Loucy (cell line): ENCODE data around the gene ZNF229.
"Not testable (repeated sequence)": the region's sequence is repeated elsewhere in the genome, so short reads cannot be mapped to it uniquely, and the experiment has no call there.

Source experiments
- H2AFZ ChIP-seq: fragments of 200-600 bp; sonication (generic); 2 replicates; pipeline ENCODE4 v1.6.0; 2016; ENCODE audit warnings: antibody characterized with exemption, mild to moderate bottlenecking, low read length, moderate library complexity
- H3F3A ChIP-seq: fragments of 200-600 bp; 2 replicates; pipeline ENCODE4 v1.6.0; 2016; ENCODE audit warnings: antibody characterized with exemption, low read depth, mild to moderate bottlenecking
- H3K27me3 ChIP-seq: fragments of 200-600 bp; sonication (generic); 2 replicates; pipeline ENCODE4 v1.6.1; 2014; ENCODE audit warnings: low read length, mild to moderate bottlenecking; ENCODE audit not compliant: insufficient read depth, poor library complexity, severe bottlenecking
- H3K36me3 ChIP-seq: fragments of 200-600 bp; sonication (generic); 2 replicates; pipeline ENCODE4 v1.6.1; 2016; ENCODE audit warnings: low read length; ENCODE audit not compliant: insufficient read depth
- H3K4me1 ChIP-seq: fragments of 200-600 bp; sonication (generic); 2 replicates; pipeline ENCODE4 v1.5.1; 2014; ENCODE audit warnings: low read length, mild to moderate bottlenecking; ENCODE audit not compliant: insufficient read depth, poor library complexity, severe bottlenecking
- H3K4me2 ChIP-seq: fragments of 200-600 bp; sonication (generic); 2 replicates; pipeline ENCODE4 v1.6.0; 2014; ENCODE audit warnings: antibody characterized with exemption, low read length, low read depth, mild to moderate bottlenecking; ENCODE audit not compliant: poor library complexity, severe bottlenecking
- H3K4me3 ChIP-seq: fragments of 200-600 bp; sonication (generic); 2 replicates; pipeline ENCODE4 v1.5.1; 2014; ENCODE audit warnings: low read length, mild to moderate bottlenecking, mixed read lengths; ENCODE audit not compliant: poor library complexity, severe bottlenecking
- H3K79me2 ChIP-seq: fragments of 200-600 bp; sonication (generic); 2 replicates; pipeline ENCODE4 v1.6.1; 2014; ENCODE audit warnings: low read length; ENCODE audit not compliant: insufficient read depth
- H3K9ac ChIP-seq: fragments of 200-600 bp; sonication (generic); 2 replicates; pipeline ENCODE4 v1.6.0; 2014; ENCODE audit warnings: mild to moderate bottlenecking, low read depth, low read length, moderate library complexity; ENCODE audit not compliant: poor library complexity, severe bottlenecking
- H3K9me2 ChIP-seq: fragments of 200-600 bp; sonication (generic); replicated peaks from 2 replicates; pipeline ENCODE4 v1.6.1; 2016; ENCODE audit warnings: low read depth, low read length, mixed read lengths
- H3K9me3 ChIP-seq: fragments of 200-600 bp; sonication (generic); 2 replicates; pipeline ENCODE4 v1.6.1; 2014; ENCODE audit warnings: mild to moderate bottlenecking, antibody characterized with exemption, low read length, low read depth; ENCODE audit not compliant: insufficient read depth
- H4K20me1 ChIP-seq: fragments of 200-600 bp; sonication (generic); 2 replicates; pipeline ENCODE4 v1.6.0; 2014; ENCODE audit warnings: antibody characterized with exemption, low read length, mild to moderate bottlenecking; ENCODE audit not compliant: insufficient read depth, poor library complexity, severe bottlenecking
- EZH2phosphoT487 ChIP-seq: fragments of 200-600 bp; IDR thresholded peaks from 2 replicates; pipeline ENCODE4 v1.6.1; 2018; ENCODE audit warnings: antibody characterized with exemption, mild to moderate bottlenecking, moderate library complexity, borderline replicate concordance
- TF ChIP-seq, protein P1 (sequence below): fragments of 200-600 bp; sonication (generic); conservative IDR thresholded peaks from 2 replicates; pipeline ENCODE4 v1.5.1; 2014; ENCODE audit warnings: mild to moderate bottlenecking, antibody characterized with exemption, low read length

The ZNF229 gene

DNA sequence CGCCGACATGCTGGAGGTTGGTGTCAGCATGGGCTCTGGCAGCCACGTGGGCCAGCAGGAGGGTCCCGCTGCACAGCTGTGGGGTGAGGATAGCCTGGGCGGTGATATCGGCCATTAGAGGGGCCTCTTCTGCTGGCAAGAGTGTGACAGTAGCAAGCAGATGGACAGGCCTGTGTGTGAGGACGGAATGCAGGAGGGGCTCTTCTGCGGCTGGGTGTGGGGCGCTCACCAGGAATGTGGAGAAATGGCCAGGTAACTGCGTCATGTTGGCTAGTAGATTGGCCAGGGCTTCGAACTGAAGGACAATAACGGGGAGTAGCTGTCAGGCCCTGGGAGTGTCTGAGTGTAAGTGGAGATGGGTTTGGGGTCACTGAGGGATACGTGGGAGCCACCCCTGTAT is 7.7 kb upstream of the ZNF229 start:
- H3K9ac ChIP-seq, H3K4me2 ChIP-seq, H3K4me1 ChIP-seq, H3F3A ChIP-seq, H3K9me2 ChIP-seq, H4K20me1 ChIP-seq, H3K36me3 ChIP-seq, H2AFZ ChIP-seq, H3K4me3 ChIP-seq, H3K79me2 ChIP-seq, H3K27me3 ChIP-seq: not testable (repeated sequence)
- H3K9me3 ChIP-seq = peaks cover 16% of the 10 kb centered on the region; the same call in 1 of the 2 replicates

DNA sequence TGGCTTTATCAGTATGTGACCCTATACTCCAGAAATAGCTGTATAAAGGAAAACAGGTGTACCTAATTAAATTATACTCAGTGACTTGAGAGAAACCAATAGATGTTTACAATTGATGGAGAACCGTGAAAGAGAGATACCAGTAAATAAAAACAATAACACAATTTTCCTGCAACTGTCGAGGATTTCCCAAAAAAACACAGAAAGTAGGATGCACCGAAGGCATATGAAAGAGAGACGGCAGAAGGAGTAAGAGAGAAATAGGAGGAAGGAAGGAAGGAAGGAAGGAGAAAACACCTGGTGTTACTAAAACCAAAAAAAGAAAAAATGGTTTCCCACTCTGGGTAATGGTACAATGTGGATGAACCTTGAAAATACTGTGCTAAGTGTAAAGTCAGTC is 6.8 kb upstream of the ZNF229 start:
- H3K79me2 ChIP-seq = no peaks in the 10 kb centered on the region
- no peak overlapping the region for H3K4me2 ChIP-seq
- no peak overlapping the region for H3K9ac ChIP-seq
- no peaks in the 10 kb centered on the region for H4K20me1 ChIP-seq
- H3K9me2 ChIP-seq = no peaks in the 10 kb centered on the region
- H3K4me1 ChIP-seq = no peaks in the 10 kb centered on the region
- no peaks in the 10 kb centered on the region for H3K36me3 ChIP-seq
- peaks cover 16% of the 10 kb centered on the region; the same call in 1 of the 2 replicates for H3K9me3 ChIP-seq
- no peak overlapping the region for H2AFZ ChIP-seq
- H3K27me3 ChIP-seq = no peaks in the 10 kb centered on the region
- H3K4me3 ChIP-seq = no peak overlapping the region
- H3F3A ChIP-seq = no peaks in the 10 kb centered on the region
- TF ChIP-seq, protein P1, sequence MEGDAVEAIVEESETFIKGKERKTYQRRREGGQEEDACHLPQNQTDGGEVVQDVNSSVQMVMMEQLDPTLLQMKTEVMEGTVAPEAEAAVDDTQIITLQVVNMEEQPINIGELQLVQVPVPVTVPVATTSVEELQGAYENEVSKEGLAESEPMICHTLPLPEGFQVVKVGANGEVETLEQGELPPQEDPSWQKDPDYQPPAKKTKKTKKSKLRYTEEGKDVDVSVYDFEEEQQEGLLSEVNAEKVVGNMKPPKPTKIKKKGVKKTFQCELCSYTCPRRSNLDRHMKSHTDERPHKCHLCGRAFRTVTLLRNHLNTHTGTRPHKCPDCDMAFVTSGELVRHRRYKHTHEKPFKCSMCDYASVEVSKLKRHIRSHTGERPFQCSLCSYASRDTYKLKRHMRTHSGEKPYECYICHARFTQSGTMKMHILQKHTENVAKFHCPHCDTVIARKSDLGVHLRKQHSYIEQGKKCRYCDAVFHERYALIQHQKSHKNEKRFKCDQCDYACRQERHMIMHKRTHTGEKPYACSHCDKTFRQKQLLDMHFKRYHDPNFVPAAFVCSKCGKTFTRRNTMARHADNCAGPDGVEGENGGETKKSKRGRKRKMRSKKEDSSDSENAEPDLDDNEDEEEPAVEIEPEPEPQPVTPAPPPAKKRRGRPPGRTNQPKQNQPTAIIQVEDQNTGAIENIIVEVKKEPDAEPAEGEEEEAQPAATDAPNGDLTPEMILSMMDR = no peak
- TF ChIP-seq EZH2phosphoT487 = no peak

DNA sequence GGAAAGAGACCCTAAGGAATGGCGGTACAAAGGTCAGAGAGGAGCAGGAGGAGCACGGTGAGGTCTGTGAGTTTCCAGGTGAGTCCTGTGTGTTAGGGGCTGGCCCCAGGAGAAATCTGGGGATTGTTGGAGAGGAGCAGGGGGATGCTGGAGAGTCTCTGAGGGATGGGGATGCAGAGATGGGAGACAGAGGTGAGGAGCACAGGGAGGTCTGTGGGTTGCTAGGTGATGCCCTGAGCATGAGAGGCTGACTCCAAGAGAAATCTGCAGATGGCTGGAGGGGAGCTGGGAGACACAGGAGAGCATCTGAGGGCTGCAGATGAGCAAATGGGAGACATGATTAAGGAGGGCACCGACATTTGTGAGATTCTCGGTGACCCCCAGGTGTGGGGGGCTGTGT is 4.1 kb upstream of the ZNF229 start:
- Histone ChIP-seq H2AFZ (no peak overlapping the region), H4K20me1 (no peaks in the 10 kb centered on the region), H3K4me2 (no peak overlapping the region), H3K79me2 (no peaks in the 10 kb centered on the region), H3K36me3 (no peaks in the 10 kb centered on the region), H3K9me3 (peaks cover 16% of the 10 kb centered on the region; the same call in 1 of the 2 replicates), H3F3A (no peaks in the 10 kb centered on the region), H3K4me3 (no peak overlapping the region), H3K9me2 (no peaks in the 10 kb centered on the region), H3K27me3 (no peaks in the 10 kb centered on the region), H3K9ac (no peak overlapping the region), H3K4me1 (no peaks in the 10 kb centered on the region)
- TF ChIP-seq, protein P1 = no peak
- TF ChIP-seq EZH2phosphoT487 = no peak

DNA sequence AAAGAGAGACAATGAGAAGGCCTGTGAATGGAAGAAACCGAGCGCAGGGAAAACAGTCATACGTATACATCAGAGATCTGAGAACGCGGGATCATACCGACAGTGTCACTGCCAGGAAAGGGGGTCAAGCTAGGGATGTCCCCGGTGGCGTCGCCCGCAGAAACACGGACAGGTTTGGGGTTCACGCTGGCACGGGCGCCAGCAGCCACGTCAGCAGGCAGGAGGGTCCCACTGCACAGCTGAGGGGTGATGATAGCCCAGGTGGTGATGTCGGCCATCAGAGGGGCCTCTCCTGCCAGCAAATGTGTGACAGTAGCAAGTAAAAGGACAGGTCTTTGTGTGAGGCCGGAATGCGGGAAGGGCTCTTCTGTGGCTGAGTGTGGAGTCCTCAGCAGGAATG is 3.4 kb upstream of the ZNF229 start:
- no peaks in the 10 kb centered on the region for H4K20me1 ChIP-seq
- no peak overlapping the region for H3K4me2 ChIP-seq
- H3F3A ChIP-seq = no peaks in the 10 kb centered on the region
- H3K9me3 ChIP-seq = peaks cover 16% of the 10 kb centered on the region; the same call in 1 of the 2 replicates
- H3K36me3 ChIP-seq = no peaks in the 10 kb centered on the region
- no peaks in the 10 kb centered on the region for H3K4me1 ChIP-seq
- TF ChIP-seq EZH2phosphoT487 = no peak
- TF ChIP-seq, protein P1 = no peak
- no peaks in the 10 kb centered on the region for H3K27me3 ChIP-seq
- no peak overlapping the region for H2AFZ ChIP-seq
- H3K9ac ChIP-seq = no peak overlapping the region
- no peak overlapping the region for H3K4me3 ChIP-seq
- H3K79me2 ChIP-seq = no peaks in the 10 kb centered on the region
- H3K9me2 ChIP-seq = no peaks in the 10 kb centered on the region
